ENCODE data around the gene BEND5. TPM values are rescaled to one million over a fixed set of nuclear protein-coding genes. Genes with fewer than 3 reads are reported as not detected.

The BEND5 gene
- total and polyA plus RNA-seq, 2 of the 13 experiments (the other 11 are each of a cell fraction or from before 2014, with no cell fraction given) = 0.11 TPM; not detected in 1

- no TSS peak for BruUV-seq (replicated peaks)
- DNase-seq (ENCODE audit: low spot score) (no peak), ATAC-seq (no peak), FAIRE-seq (no peak)
- no peak overlapping the region for H2AFZ ChIP-seq (ENCODE audit: low read length)
- H3K4me3 ChIP-seq (replicated peaks in 1 of 3; ENCODE audit: insufficient read depth in 1 of 3, low read depth in 2 of 3, low read length in 3 of 3) = no peak overlapping the region
- H3K9me3 ChIP-seq (ENCODE audit: low read length) = no peaks in the 10 kb centered on the region
- no peaks in the 10 kb centered on the region for H3K79me2 ChIP-seq (ENCODE audit: insufficient read depth, low read length)
- no peak overlapping the region for H3K27ac ChIP-seq (ENCODE audit: extremely low read length, insufficient read depth, low read length)
- no peak overlapping the region for H3K9ac ChIP-seq (ENCODE audit: insufficient read depth, low read depth, low read length)
- in situ Hi-C loops (cut with HindIII; ENCODE audit: extremely low pct_ligation_motif_present, low pct_unique_long_range_greater_than_20kb) = loop anchor here (10.0 kb wide), 1 partner anchor 118 kb away; no protein-coding TSS in a partner anchor
- CTCF ChIA-PET (ENCODE audit: low intra/inter-chr PET ratio, low total read pairs) = no interaction called here
- H3K4me1 ChIP-seq (ENCODE audit: insufficient read depth, low read length) = no peaks in the 10 kb centered on the region
- no peaks in the 10 kb centered on the region for H4K20me1 ChIP-seq (ENCODE audit: insufficient read depth, low read length)
- POLR2A ChIA-PET = no interaction called here
- WGBS (ENCODE audit: low lambda C conversion rate) = 5% methylated on average over 8 of the region's 11 CpGs
- H3K4me2 ChIP-seq (ENCODE audit: low read depth, low read length) = no peak overlapping the region
- intact Hi-C loops (cut with micrococcal nuclease; ENCODE audit: unreplicated experiment) = no loop called here
- H3K36me3 ChIP-seq (replicated peaks in 1 of 2; ENCODE audit: control insufficient read depth in 1 of 2, insufficient read depth in 2 of 2, low read length in 2 of 2) = no peaks in the 10 kb centered on the region
- H3K27me3 ChIP-seq (ENCODE audit: control insufficient read depth in 1 of 2, insufficient read depth in 2 of 2, low read length in 2 of 2) = no peaks in the 10 kb centered on the region; a peak in 2 of 5 replicates
- no peak for TF ChIP-seq CHD2 (IDR thresholded peaks at IDR 0.05; ENCODE audit: low read depth, low read length)
- TF ChIP-seq SP5 (CRISPR knock-in tag; IDR thresholded peaks at IDR 0.05; ENCODE audit: borderline replicate concordance, low read depth) = no peak
- TF ChIP-seq ZBTB49 (CRISPR knock-in tag; IDR thresholded peaks at IDR 0.05; ENCODE audit: borderline replicate concordance) = no peak
- TF ChIP-seq ZMAT3 (CRISPR knock-in tag; conservative IDR thresholded peaks at IDR 0.05) = no peak
- no peak for TF ChIP-seq PRPF4 (IDR thresholded peaks at IDR 0.05; ENCODE audit: low read depth, low read length, poor library complexity, severe bottlenecking)
- no peak for TF ChIP-seq ZNF484 (CRISPR knock-in tag; IDR thresholded peaks at IDR 0.05; ENCODE audit: borderline replicate concordance, low read depth)
- no peak for TF ChIP-seq SIX1 (CRISPR knock-in tag; IDR thresholded peaks at IDR 0.05; ENCODE audit: borderline replicate concordance)
- no peak for TF ChIP-seq KDM6A (CRISPR knock-in tag; IDR thresholded peaks at IDR 0.05; ENCODE audit: low read depth)
- TF ChIP-seq HBP1 (CRISPR knock-in tag; IDR thresholded peaks at IDR 0.05; ENCODE audit: low read depth) = no peak
These were observed 83.5 kb downstream of the BEND5 start for GRCh38 chr1:48693180-48693579.

All from HepG2 (cell line).